Astrocyte of the spinal cord (primary cell): Measurements from ENCODE around the gene AKT2.

ENCODE experiments used
- DNase-seq: peaks from one replicate; pipeline ENCODE4 v3.0.0; 2011; ENCODE audit warnings: low read depth, low spot score
- H3K4me3 ChIP-seq: 2 replicates; pipeline ENCODE4 v1.5.1; 2011; ENCODE audit warnings: low read depth, mild to moderate bottlenecking, low read length, moderate library complexity
- CTCF ChIP-seq: IDR thresholded peaks from 2 replicates; pipeline ENCODE4 v1.5.1; 2012; ENCODE audit warnings: low read depth, mild to moderate bottlenecking, low read length, inconsistent platforms
- in situ Hi-C: cut with HindIII; loops from 2 replicates; pipeline ENCODE4 v1.10.0; 2017; ENCODE audit warnings: low sequenced_read_pairs

AKT2 gene

GRCh38 chr19:40236366-40236765 lies 48.8 kb downstream of the AKT2 start:
- no peak overlapping the region for H3K4me3 ChIP-seq
- no peak for DNase-seq
- in situ Hi-C loops: no loop called here
- no peak for TF ChIP-seq CTCF

- in situ Hi-C loops: no loop called here
- no peak for DNase-seq
- TF ChIP-seq CTCF: no peak
- no peak overlapping the region for H3K4me3 ChIP-seq
Observed at GRCh38 chr19:40236026-40236355, 49.2 kb downstream of the AKT2 start.

GRCh38 chr19:40235238-40236025 lies 49.7 kb downstream of the AKT2 start:
- DNase-seq: no peak
- peak; percentile 19 for TF ChIP-seq CTCF
- in situ Hi-C loops: no loop called here
- no peak overlapping the region for H3K4me3 ChIP-seq

GRCh38 chr19:40234429-40235237 lies 50.5 kb downstream of the AKT2 start:
- no peak for DNase-seq
- in situ Hi-C loops: no loop called here

GRCh38 chr19:40233811-40234389 lies 51.2 kb downstream of the AKT2 start:
- in situ Hi-C loops: no loop called here
- TF ChIP-seq CTCF: no peak
- H3K4me3 ChIP-seq: no peak overlapping the region
- DNase-seq: no peak

More at GRCh38 chr19:40234429-40235237, 50.5 kb downstream of the AKT2 start:
- no peak overlapping the region for H3K4me3 ChIP-seq
- no peak for TF ChIP-seq CTCF

- DNase-seq: no peak
- TF ChIP-seq CTCF: no peak
- in situ Hi-C loops: no loop called here
- no peak overlapping the region for H3K4me3 ChIP-seq
Observed at GRCh38 chr19:40232949-40233810, 52.0 kb downstream of the AKT2 start.
